Measurements from ENCODE around the gene SDK1.

The SDK1 gene

DNA sequence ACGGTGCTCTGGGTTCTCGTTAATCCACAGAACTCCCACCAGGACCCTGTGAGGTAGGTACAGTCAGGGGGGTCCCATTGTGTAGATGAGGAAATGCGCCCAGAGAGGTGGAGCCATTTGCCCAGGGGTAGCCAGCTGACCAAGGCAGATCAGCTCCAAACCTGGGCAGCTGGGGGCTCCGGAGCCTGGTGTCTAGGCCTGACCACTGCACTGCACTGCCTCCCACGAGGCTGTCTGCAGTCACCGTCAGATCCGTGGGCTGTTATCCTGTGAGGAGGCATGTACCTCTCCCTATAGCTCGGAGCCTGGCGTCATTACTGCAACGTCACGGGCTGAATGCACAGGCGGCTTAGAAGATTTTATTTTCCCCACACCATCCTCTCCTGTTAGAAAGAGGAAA, 969.2 kb downstream of the SDK1 start:
- DNase-seq (ENCODE audit: low read depth): no peak
- TF ChIP-seq CTCF (conservative IDR thresholded peaks at IDR 0.05; ENCODE audit: control insufficient read depth, insufficient read depth, low read depth, low read length): no peak
- H3K4me3 ChIP-seq (ENCODE audit: control insufficient read depth, low read depth, low read length): no peak overlapping the region

- H3K4me3 ChIP-seq (ENCODE audit: control insufficient read depth, low read depth, low read length): no peak overlapping the region
- DNase-seq (ENCODE audit: low read depth): no peak
- no peak for TF ChIP-seq CTCF (conservative IDR thresholded peaks at IDR 0.05; ENCODE audit: control insufficient read depth, insufficient read depth, low read depth, low read length)
Observed at GRCh38 chr7:4270941-4271715, 970.1 kb downstream of the SDK1 start.

DNA sequence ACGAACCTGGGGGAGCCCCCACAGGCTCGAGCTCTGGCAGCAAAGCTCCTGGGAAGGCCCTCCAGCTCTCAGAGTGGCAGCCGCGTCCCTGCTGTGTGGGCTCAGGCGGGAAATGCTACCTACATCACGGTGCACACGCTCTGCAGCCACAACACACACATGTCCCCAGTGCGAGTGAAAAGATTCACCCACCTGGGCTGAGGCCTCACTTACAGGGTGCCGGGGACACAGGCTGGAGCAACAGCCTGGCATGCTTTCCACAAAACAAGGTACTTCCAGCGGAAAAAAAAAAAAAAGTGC, 970.6 kb downstream of the SDK1 start:
- DNase-seq (ENCODE audit: low read depth): no peak
- no peak for TF ChIP-seq CTCF (conservative IDR thresholded peaks at IDR 0.05; ENCODE audit: control insufficient read depth, insufficient read depth, low read depth, low read length)
- no peak overlapping the region for H3K4me3 ChIP-seq (ENCODE audit: control insufficient read depth, low read depth, low read length)

GRCh38 chr7:4272141-4272540, 971.1 kb downstream of the SDK1 start:
- DNase-seq (ENCODE audit: low read depth): no peak
- no peak for TF ChIP-seq CTCF (conservative IDR thresholded peaks at IDR 0.05; ENCODE audit: control insufficient read depth, insufficient read depth, low read depth, low read length)
- no peak overlapping the region for H3K4me3 ChIP-seq (ENCODE audit: control insufficient read depth, low read depth, low read length)

DNA sequence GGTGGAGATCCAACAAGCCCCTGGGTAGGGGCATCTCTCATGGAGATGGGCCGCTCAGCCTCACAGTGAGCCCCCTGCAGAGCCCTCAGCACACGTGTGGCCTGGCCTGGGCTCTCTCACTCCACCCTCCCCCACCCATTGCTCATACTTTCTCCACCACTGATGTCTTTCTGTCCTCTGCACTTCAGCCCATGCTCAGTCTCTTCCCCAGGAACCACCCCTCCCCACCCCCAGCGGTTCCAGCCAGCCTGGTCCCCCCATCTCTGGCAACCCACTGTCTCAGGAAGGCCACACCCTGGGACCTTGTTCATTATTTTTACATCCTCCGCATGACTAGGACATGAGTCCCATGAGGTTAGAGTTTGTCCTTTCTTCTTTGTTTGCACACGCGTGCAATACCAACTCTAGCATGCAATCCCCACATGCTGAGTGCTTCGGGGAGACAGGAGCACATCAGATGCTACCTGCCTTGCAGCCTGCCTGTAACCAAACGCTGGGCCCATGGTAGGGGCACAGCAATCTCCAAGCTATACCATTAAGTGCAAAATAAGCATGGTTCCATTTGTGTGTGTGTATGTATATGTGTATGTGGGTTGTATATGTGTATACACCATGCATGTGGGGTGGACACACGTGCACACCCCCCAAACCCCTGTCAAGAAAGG, 972.6 kb downstream of the SDK1 start:
- TF ChIP-seq CTCF (conservative IDR thresholded peaks at IDR 0.05; ENCODE audit: control insufficient read depth, insufficient read depth, low read depth, low read length): no peak
- H3K4me3 ChIP-seq (ENCODE audit: control insufficient read depth, low read depth, low read length): no peak overlapping the region
- DNase-seq (ENCODE audit: low read depth): no peak

- no peak for TF ChIP-seq CTCF (conservative IDR thresholded peaks at IDR 0.05; ENCODE audit: control insufficient read depth, insufficient read depth, low read depth, low read length)
- no peak for DNase-seq (ENCODE audit: low read depth)
- no peak overlapping the region for H3K4me3 ChIP-seq (ENCODE audit: control insufficient read depth, low read depth, low read length)
Observed at GRCh38 chr7:4274286-4274685, 973.2 kb downstream of the SDK1 start.

Data from fibroblast of mammary gland (primary cell).